GM12878 (cell line): ENCODE measurements around the gene AQP11.

Experiments used
- CREM ChIP-seq: IDR thresholded peaks from 2 replicates; pipeline ENCODE4 v1.6.1; 2014; ENCODE audit warnings: antibody characterized with exemption, low read depth
- PKNOX1 ChIP-seq: fragments of 450-650 bp; IDR thresholded peaks from 2 replicates; pipeline ENCODE4 v1.6.1; 2016; ENCODE audit warnings: mild to moderate bottlenecking
- ZSCAN29 ChIP-seq: fragments of 450-650 bp; IDR thresholded peaks from 2 replicates; pipeline ENCODE4 v1.6.1; 2017; ENCODE audit warnings: mild to moderate bottlenecking, moderate library complexity
- ZZZ3 ChIP-seq: IDR thresholded peaks from 2 replicates; pipeline ENCODE4 v1.6.1; 2011; ENCODE audit warnings: low read depth; ENCODE audit not compliant: control insufficient read depth, insufficient read length
- TF ChIP-seq, protein P1 (sequence below), 3 experiments: IDR thresholded peaks in 2 of 3; conservative IDR thresholded peaks in 1 of 3; 2 replicates each; pipeline ENCODE4 v1.5.1; 2011; ENCODE audit warnings: low read depth in 3 of 3, low read length in 3 of 3, mild to moderate bottlenecking in 3 of 3, control low read depth in 2 of 3, moderate library complexity in 2 of 3, inconsistent platforms in 1 of 3, mixed read lengths in 1 of 3; ENCODE audit not compliant: control insufficient read depth in 2 of 3, insufficient read depth in 1 of 3; ENCODE audit errors: extremely low read depth in 1 of 3

- TF ChIP-seq PKNOX1: no peak
- TF ChIP-seq ZSCAN29: no peak
- TF ChIP-seq, protein P1, sequence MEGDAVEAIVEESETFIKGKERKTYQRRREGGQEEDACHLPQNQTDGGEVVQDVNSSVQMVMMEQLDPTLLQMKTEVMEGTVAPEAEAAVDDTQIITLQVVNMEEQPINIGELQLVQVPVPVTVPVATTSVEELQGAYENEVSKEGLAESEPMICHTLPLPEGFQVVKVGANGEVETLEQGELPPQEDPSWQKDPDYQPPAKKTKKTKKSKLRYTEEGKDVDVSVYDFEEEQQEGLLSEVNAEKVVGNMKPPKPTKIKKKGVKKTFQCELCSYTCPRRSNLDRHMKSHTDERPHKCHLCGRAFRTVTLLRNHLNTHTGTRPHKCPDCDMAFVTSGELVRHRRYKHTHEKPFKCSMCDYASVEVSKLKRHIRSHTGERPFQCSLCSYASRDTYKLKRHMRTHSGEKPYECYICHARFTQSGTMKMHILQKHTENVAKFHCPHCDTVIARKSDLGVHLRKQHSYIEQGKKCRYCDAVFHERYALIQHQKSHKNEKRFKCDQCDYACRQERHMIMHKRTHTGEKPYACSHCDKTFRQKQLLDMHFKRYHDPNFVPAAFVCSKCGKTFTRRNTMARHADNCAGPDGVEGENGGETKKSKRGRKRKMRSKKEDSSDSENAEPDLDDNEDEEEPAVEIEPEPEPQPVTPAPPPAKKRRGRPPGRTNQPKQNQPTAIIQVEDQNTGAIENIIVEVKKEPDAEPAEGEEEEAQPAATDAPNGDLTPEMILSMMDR (IDR thresholded peaks at IDR 0.05 in 2 of 3, conservative IDR thresholded peaks at IDR 0.05 in 1 of 3; ENCODE audit: control insufficient read depth in 2 of 3, extremely low read depth in 1 of 3, insufficient read depth in 1 of 3, low read depth in 3 of 3, low read length in 3 of 3): no peak
- no peak for TF ChIP-seq ZZZ3
- no peak for TF ChIP-seq CREM
Measured at GRCh38 chr11:77589181-77589520, 602 bp upstream of the AQP11 start.
